T-helper 1 cell (primary cell): Measurements from ENCODE around the gene RAB30.
"Not testable (repeated sequence)": the region's sequence is repeated elsewhere in the genome, so short reads cannot be mapped to it uniquely, and the experiment has no call there.

Experiments
- DNase-seq, 5 donors: peaks; one replicate each; pipeline ENCODE4 v3.0.0-alpha.2; 2012 to 2020

Gene RAB30

GRCh38 chr11:82979824-82980223 lies 91.9 kb downstream of the RAB30 start:
- DNase-seq: no peak

GRCh38 chr11:82978422-82979099 lies 93.1 kb downstream of the RAB30 start:
- DNase-seq: peak in 1 of 5 donors; percentile 64

GRCh38 chr11:82976786-82977185 lies 94.9 kb downstream of the RAB30 start:
- DNase-seq: no peak

- no peak for DNase-seq
These were observed 95.8 kb downstream of the RAB30 start for GRCh38 chr11:82975882-82976281.

GRCh38 chr11:82974851-82975250 lies 96.8 kb downstream of the RAB30 start:
- DNase-seq: no peak

- no peak for DNase-seq
These were observed 97.6 kb downstream of the RAB30 start for GRCh38 chr11:82974135-82974534.

- DNase-seq: no peak
These were observed 99.6 kb downstream of the RAB30 start for GRCh38 chr11:82972103-82972502.

- DNase-seq: peak in 1 of 5 donors; percentile 62
These were observed 100.2 kb downstream of the RAB30 start for GRCh38 chr11:82971519-82971946.

- DNase-seq: not testable (repeated sequence)
These were observed 101.1 kb downstream of the RAB30 start for GRCh38 chr11:82970507-82971083.

- no peak for DNase-seq
These were observed 101.9 kb downstream of the RAB30 start for GRCh38 chr11:82969811-82970210.

GRCh38 chr11:82967381-82967780 lies 104.3 kb downstream of the RAB30 start:
- DNase-seq: no peak

- DNase-seq: not testable (repeated sequence)
These were observed 109.7 kb downstream of the RAB30 start for GRCh38 chr11:82962021-82962420.

- no peak for DNase-seq
These were observed 110.9 kb downstream of the RAB30 start for GRCh38 chr11:82960779-82961143.

GRCh38 chr11:82959987-82960778 lies 111.5 kb downstream of the RAB30 start:
- peak in 3 of 5 donors; percentile 23 to 83 (median 32) for DNase-seq

GRCh38 chr11:82955736-82956453 lies 115.8 kb downstream of the RAB30 start:
- peak in 4 of 5 donors; percentile 36 to 70 (median 58) for DNase-seq

GRCh38 chr11:82950502-82950901 lies 121.2 kb downstream of the RAB30 start:
- DNase-seq: not testable (repeated sequence)

GRCh38 chr11:82949352-82949751 lies 122.3 kb downstream of the RAB30 start:
- no peak for DNase-seq

- DNase-seq: no peak
These were observed 126.0 kb downstream of the RAB30 start for GRCh38 chr11:82945682-82946081.

- DNase-seq: not testable (repeated sequence)
These were observed 126.7 kb downstream of the RAB30 start for GRCh38 chr11:82945041-82945440.

- no peak for DNase-seq
These were observed 127.5 kb downstream of the RAB30 start for GRCh38 chr11:82944198-82944597.

- DNase-seq: not testable (repeated sequence)
These were observed 128.3 kb downstream of the RAB30 start for GRCh38 chr11:82943430-82943829.

- no peak for DNase-seq
These were observed 129.3 kb downstream of the RAB30 start for GRCh38 chr11:82942376-82942775.

- no peak for DNase-seq
These were observed 132.2 kb downstream of the RAB30 start for GRCh38 chr11:82939456-82939855.
